ENCODE measurements around the gene MARCHF9. TPM values are rescaled to one million over a fixed set of nuclear protein-coding genes. Genes with fewer than 3 reads are reported as not detected.

Gene MARCHF9
- polyA plus RNA-seq, 1 of the 3 experiments (the other 2 are of a cell fraction) = 24.2 TPM

GRCh38 chr12:57764662-57765002 lies 9.7 kb downstream of the MARCHF9 start:
- Histone ChIP-seq H3K4me3 (ENCODE audit: low read depth in 2 of 2, low read length in 1 of 2) (peak overlapping the region in 1 of 2 experiments; percentile 34; a peak in 2 of 4 replicates), H3K9me3 (no peaks in the 10 kb centered on the region), H2AFZ (ENCODE audit: low read depth) (no peak overlapping the region), H3K27ac (ENCODE audit: low read depth in 2 of 2, low read length in 1 of 2) (no peak overlapping the region), H3K9me2 (no peaks in the 10 kb centered on the region), H3K4me2 (0 out of 2 replicates have a peak overlapping the region, but pooled peaks have one; percentile 55), H3K36me3 (replicated peaks in 1 of 2; ENCODE audit: control insufficient read depth in 1 of 2, insufficient read depth in 2 of 2, low read length in 1 of 2) (peaks cover 5 to 16% of the 10 kb centered on the region in 2 experiments), H3K79me2 (ENCODE audit: insufficient read depth) (no peaks in the 10 kb centered on the region), H4K20me1 (ENCODE audit: insufficient read depth) (peaks cover 4% of the 10 kb centered on the region), H3F3A (replicated peaks; ENCODE audit: insufficient read depth) (peaks cover 4% of the 10 kb centered on the region), H3K27me3 (ENCODE audit: insufficient read depth) (no peaks in the 10 kb centered on the region; the same call in 1 of the 2 replicates), H3K9ac (no peak overlapping the region), H3K4me1 (ENCODE audit: control insufficient read depth in 1 of 2, insufficient read depth in 2 of 2, low read depth in 1 of 2, low read length in 1 of 2) (peaks cover 0 to 24% of the 10 kb centered on the region in 2 experiments; a peak in 1 of 4 replicates)
- WGBS (ENCODE audit: low lambda C conversion rate) = 48% methylated on average over 12 of the region's 17 CpGs
- no peak for DNase-seq
- TF ChIP-seq FOSL2 (IDR thresholded peaks at IDR 0.05; ENCODE audit: borderline replicate concordance, low read depth) = no peak
- ChIA-PET POLR2A (no interaction called here), CTCF (interaction anchor here (0.9 to 1.3 kb wide), 5 partner anchors 8 to 551 kb away, joined by 3 to 5 read pairs (median 3); partner anchors contain the start of gene MARCHF9)

- Histone ChIP-seq H2AFZ (ENCODE audit: low read depth) (no peak overlapping the region; the same call in 1 of the 2 replicates), H3K27ac (ENCODE audit: low read depth in 2 of 2, low read length in 1 of 2) (no peak overlapping the region), H3K27me3 (ENCODE audit: insufficient read depth) (no peaks in the 10 kb centered on the region; the same call in 1 of the 2 replicates), H4K20me1 (ENCODE audit: insufficient read depth) (no peaks in the 10 kb centered on the region), H3K79me2 (ENCODE audit: insufficient read depth) (0 out of 2 replicates have a peak, but pooled peaks cover 1% of the 10 kb centered on the region), H3K9me3 (no peaks in the 10 kb centered on the region), H3K4me3 (ENCODE audit: low read depth in 2 of 2, low read length in 1 of 2) (peak overlapping the region in 1 of 2 experiments; percentile 34; a peak in 2 of 4 replicates), H3K9me2 (no peaks in the 10 kb centered on the region), H3K36me3 (replicated peaks in 1 of 2; ENCODE audit: control insufficient read depth in 1 of 2, insufficient read depth in 2 of 2, low read length in 1 of 2) (peaks cover 5 to 19% of the 10 kb centered on the region in 2 experiments), H3K9ac (no peak overlapping the region), H3K4me1 (ENCODE audit: control insufficient read depth in 1 of 2, insufficient read depth in 2 of 2, low read depth in 1 of 2, low read length in 1 of 2) (peaks cover 0 to 24% of the 10 kb centered on the region in 2 experiments; a peak in 1 of 4 replicates), H3K4me2 (peak overlapping the region; percentile 55; the same call in 1 of the 2 replicates), H3F3A (replicated peaks; ENCODE audit: insufficient read depth) (peaks cover 3% of the 10 kb centered on the region)
- ChIA-PET CTCF (interaction anchor here (0.9 to 1.3 kb wide), 4 partner anchors 9 to 551 kb away, joined by 3 to 5 read pairs (median 4); partner anchors contain the start of gene MARCHF9), POLR2A (interaction anchor here (1.4 kb wide), 1 partner anchor 20 kb away, joined by 5 read pairs; the partner anchor contains the start of gene TSPAN31)
- TF ChIP-seq EP300 (IDR thresholded peaks at IDR 0.05; ENCODE audit: borderline replicate concordance in 1 of 2, low read depth in 1 of 2, low read length in 1 of 2) (no peak), CTCF (IDR thresholded peaks at IDR 0.05) (peak; percentile 41)
- peak; percentile 81 for DNase-seq
- WGBS (ENCODE audit: low lambda C conversion rate) = 8% methylated on average over 22 of the region's 60 CpGs
Measured at GRCh38 chr12:57765003-57765697, 10.2 kb downstream of the MARCHF9 start.

GRCh38 chr12:57765698-57766463 lies 11.0 kb downstream of the MARCHF9 start:
- no peaks in the 10 kb centered on the region; the same call in 1 of the 2 replicates for H3K27me3 ChIP-seq (ENCODE audit: insufficient read depth)
- H3K9ac ChIP-seq = no peak overlapping the region
- no peak overlapping the region; the same call in 1 of the 2 replicates for H2AFZ ChIP-seq (ENCODE audit: low read depth)
- peaks cover 3% of the 10 kb centered on the region for H3F3A ChIP-seq (replicated peaks; ENCODE audit: insufficient read depth)
- 22% methylated on average over 19 of the region's 40 CpGs for WGBS (ENCODE audit: low lambda C conversion rate)
- ChIA-PET POLR2A (interaction anchor here (1.4 to 2.0 kb wide), 2 partner anchors 9 to 21 kb away, joined by 5 to 9 read pairs; partner anchors contain the start of gene TSPAN31), CTCF (interaction anchor here (0.6 to 3.1 kb wide), 14 partner anchors 9 to 232 kb away, joined by 3 to 27 read pairs (median 3); partner anchors contain the start of genes B4GALNT1, MARCHF9 and TSFM)
- peak overlapping the region in 1 of 2 experiments; percentile 21; a peak in 1 of 4 replicates for H3K4me3 ChIP-seq (ENCODE audit: low read depth in 2 of 2, low read length in 1 of 2)
- peaks cover 5 to 19% of the 10 kb centered on the region in 2 experiments for H3K36me3 ChIP-seq (replicated peaks in 1 of 2; ENCODE audit: control insufficient read depth in 1 of 2, insufficient read depth in 2 of 2, low read length in 1 of 2)
- H3K4me1 ChIP-seq (ENCODE audit: control insufficient read depth in 1 of 2, insufficient read depth in 2 of 2, low read depth in 1 of 2, low read length in 1 of 2) = peaks cover 2 to 28% of the 10 kb centered on the region in 2 experiments; a peak in 1 of 4 replicates
- no peaks in the 10 kb centered on the region for H3K9me3 ChIP-seq
- no peak overlapping the region for H3K27ac ChIP-seq (ENCODE audit: low read depth in 2 of 2, low read length in 1 of 2)
- no peaks in the 10 kb centered on the region for H3K9me2 ChIP-seq
- peak; percentile 46 for DNase-seq
- H4K20me1 ChIP-seq (ENCODE audit: insufficient read depth) = no peaks in the 10 kb centered on the region
- 0 out of 2 replicates have a peak, but pooled peaks cover 9% of the 10 kb centered on the region for H3K79me2 ChIP-seq (ENCODE audit: insufficient read depth)
- no peak overlapping the region for H3K4me2 ChIP-seq
- no peak for TF ChIP-seq MEF2A (IDR thresholded peaks at IDR 0.05; ENCODE audit: borderline replicate concordance, low read depth)
- TF ChIP-seq POLR2AphosphoS5 (IDR thresholded peaks at IDR 0.05; ENCODE audit: low read depth, low read length) = no peak
- TF ChIP-seq NFIC (IDR thresholded peaks at IDR 0.05; ENCODE audit: borderline replicate concordance) = no peak
- TF ChIP-seq RAD21 (IDR thresholded peaks at IDR 0.05; ENCODE audit: low read length) = no peak
- no peak for TF ChIP-seq JUND (IDR thresholded peaks at IDR 0.05)
- TF ChIP-seq GATA2 (CRISPR knock-in tag; IDR thresholded peaks at IDR 0.05) = no peak
- TF ChIP-seq CTCF (IDR thresholded peaks at IDR 0.05) = no peak
- no peak for TF ChIP-seq TAF1 (IDR thresholded peaks at IDR 0.05; ENCODE audit: borderline replicate concordance, low read depth, low read length)

Data from SK-N-SH (cell line).